Loucy (cell line): Measurements from ENCODE around the gene TXNDC5.

ENCODE experiments used
- H2AFZ ChIP-seq: fragments of 200-600 bp; sonication (generic); 2 replicates; pipeline ENCODE4 v1.6.0; 2016; ENCODE audit warnings: antibody characterized with exemption, mild to moderate bottlenecking, low read length, moderate library complexity
- H3F3A ChIP-seq: fragments of 200-600 bp; 2 replicates; pipeline ENCODE4 v1.6.0; 2016; ENCODE audit warnings: antibody characterized with exemption, low read depth, mild to moderate bottlenecking
- H3K27me3 ChIP-seq: fragments of 200-600 bp; sonication (generic); 2 replicates; pipeline ENCODE4 v1.6.1; 2014; ENCODE audit warnings: low read length, mild to moderate bottlenecking; ENCODE audit not compliant: insufficient read depth, poor library complexity, severe bottlenecking
- H3K36me3 ChIP-seq: fragments of 200-600 bp; sonication (generic); 2 replicates; pipeline ENCODE4 v1.6.1; 2016; ENCODE audit warnings: low read length; ENCODE audit not compliant: insufficient read depth
- H3K4me1 ChIP-seq: fragments of 200-600 bp; sonication (generic); 2 replicates; pipeline ENCODE4 v1.5.1; 2014; ENCODE audit warnings: low read length, mild to moderate bottlenecking; ENCODE audit not compliant: insufficient read depth, poor library complexity, severe bottlenecking
- H3K4me2 ChIP-seq: fragments of 200-600 bp; sonication (generic); 2 replicates; pipeline ENCODE4 v1.6.0; 2014; ENCODE audit warnings: antibody characterized with exemption, low read length, low read depth, mild to moderate bottlenecking; ENCODE audit not compliant: poor library complexity, severe bottlenecking
- H3K4me3 ChIP-seq: fragments of 200-600 bp; sonication (generic); 2 replicates; pipeline ENCODE4 v1.5.1; 2014; ENCODE audit warnings: low read length, mild to moderate bottlenecking, mixed read lengths; ENCODE audit not compliant: poor library complexity, severe bottlenecking
- H3K79me2 ChIP-seq: fragments of 200-600 bp; sonication (generic); 2 replicates; pipeline ENCODE4 v1.6.1; 2014; ENCODE audit warnings: low read length; ENCODE audit not compliant: insufficient read depth
- H3K9ac ChIP-seq: fragments of 200-600 bp; sonication (generic); 2 replicates; pipeline ENCODE4 v1.6.0; 2014; ENCODE audit warnings: mild to moderate bottlenecking, low read depth, low read length, moderate library complexity; ENCODE audit not compliant: poor library complexity, severe bottlenecking
- H3K9me2 ChIP-seq: fragments of 200-600 bp; sonication (generic); replicated peaks from 2 replicates; pipeline ENCODE4 v1.6.1; 2016; ENCODE audit warnings: low read depth, low read length, mixed read lengths
- H3K9me3 ChIP-seq: fragments of 200-600 bp; sonication (generic); 2 replicates; pipeline ENCODE4 v1.6.1; 2014; ENCODE audit warnings: mild to moderate bottlenecking, antibody characterized with exemption, low read length, low read depth; ENCODE audit not compliant: insufficient read depth
- H4K20me1 ChIP-seq: fragments of 200-600 bp; sonication (generic); 2 replicates; pipeline ENCODE4 v1.6.0; 2014; ENCODE audit warnings: antibody characterized with exemption, low read length, mild to moderate bottlenecking; ENCODE audit not compliant: insufficient read depth, poor library complexity, severe bottlenecking
- CTCF ChIP-seq: fragments of 200-600 bp; sonication (generic); conservative IDR thresholded peaks from 2 replicates; pipeline ENCODE4 v1.5.1; 2014; ENCODE audit warnings: mild to moderate bottlenecking, antibody characterized with exemption, low read length
- EZH2phosphoT487 ChIP-seq: fragments of 200-600 bp; IDR thresholded peaks from 2 replicates; pipeline ENCODE4 v1.6.1; 2018; ENCODE audit warnings: antibody characterized with exemption, mild to moderate bottlenecking, moderate library complexity, borderline replicate concordance

The TXNDC5 gene

GRCh38 chr6:7897461-7898192, 13.0 kb downstream of the TXNDC5 start:
- peaks cover 100% of the 10 kb centered on the region for H3K36me3 ChIP-seq
- no peaks in the 10 kb centered on the region for H3F3A ChIP-seq
- H4K20me1 ChIP-seq, result no peaks in the 10 kb centered on the region
- H3K79me2 ChIP-seq, result no peaks in the 10 kb centered on the region
- H3K4me3 ChIP-seq, result no peak overlapping the region
- H3K9me3 ChIP-seq, result no peaks in the 10 kb centered on the region
- no peak overlapping the region for H3K4me2 ChIP-seq
- no peak for TF ChIP-seq CTCF
- H3K27me3 ChIP-seq, result no peaks in the 10 kb centered on the region
- no peak overlapping the region for H2AFZ ChIP-seq
- no peak overlapping the region for H3K9ac ChIP-seq
- no peaks in the 10 kb centered on the region for H3K9me2 ChIP-seq
- no peaks in the 10 kb centered on the region for H3K4me1 ChIP-seq

DNA sequence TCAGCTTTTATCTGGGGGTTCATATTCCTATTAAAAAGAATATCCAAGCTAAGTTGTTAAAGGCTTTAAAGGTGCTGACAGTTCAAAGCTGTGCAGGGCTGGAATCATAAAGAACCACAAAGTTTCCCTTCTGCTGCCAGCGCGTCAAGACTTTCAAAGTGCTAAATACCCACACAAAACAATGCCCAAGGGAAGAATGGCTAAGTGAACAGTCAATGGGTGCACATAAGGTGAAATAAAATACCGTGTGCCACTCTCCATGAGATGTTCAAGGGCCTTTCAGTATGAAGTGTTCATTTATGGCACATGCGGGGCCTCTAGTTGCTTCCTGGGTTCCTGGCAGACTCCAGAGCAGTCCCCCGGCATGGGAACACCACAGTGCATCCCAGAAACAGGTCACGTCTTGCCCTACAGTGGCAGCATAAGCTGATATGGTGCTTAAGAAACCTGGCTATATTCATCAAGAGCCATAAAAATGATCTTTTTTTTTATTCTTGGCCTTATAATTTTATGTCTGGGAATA, 14.1 kb downstream of the TXNDC5 start:
- H3K9me2 ChIP-seq, result no peaks in the 10 kb centered on the region
- H3K4me2 ChIP-seq, result no peak overlapping the region
- H3K4me1 ChIP-seq, result no peaks in the 10 kb centered on the region
- H3F3A ChIP-seq, result no peaks in the 10 kb centered on the region
- no peaks in the 10 kb centered on the region for H3K79me2 ChIP-seq
- H2AFZ ChIP-seq, result no peak overlapping the region
- H4K20me1 ChIP-seq, result no peaks in the 10 kb centered on the region
- H3K9me3 ChIP-seq, result no peaks in the 10 kb centered on the region
- no peak overlapping the region for H3K9ac ChIP-seq
- H3K36me3 ChIP-seq, result peaks cover 100% of the 10 kb centered on the region
- TF ChIP-seq EZH2phosphoT487 (no peak), CTCF (no peak)
- no peak overlapping the region for H3K4me3 ChIP-seq
- no peaks in the 10 kb centered on the region for H3K27me3 ChIP-seq

- no peaks in the 10 kb centered on the region for H3K79me2 ChIP-seq
- no peaks in the 10 kb centered on the region for H3K9me2 ChIP-seq
- H4K20me1 ChIP-seq, result no peaks in the 10 kb centered on the region
- no peaks in the 10 kb centered on the region for H3K4me1 ChIP-seq
- no peak for TF ChIP-seq EZH2phosphoT487
- TF ChIP-seq CTCF, result no peak
- no peak overlapping the region for H3K4me2 ChIP-seq
- H2AFZ ChIP-seq, result no peak overlapping the region
- peaks cover 98% of the 10 kb centered on the region for H3K36me3 ChIP-seq
- no peak overlapping the region for H3K4me3 ChIP-seq
- no peak overlapping the region for H3K9ac ChIP-seq
- no peaks in the 10 kb centered on the region for H3K27me3 ChIP-seq
- H3K9me3 ChIP-seq, result no peaks in the 10 kb centered on the region
- no peaks in the 10 kb centered on the region for H3F3A ChIP-seq
Observed at GRCh38 chr6:7895125-7895423, 15.5 kb downstream of the TXNDC5 start.
